ENCODE results near the gene GUCA1C.

The GUCA1C gene

DNA sequence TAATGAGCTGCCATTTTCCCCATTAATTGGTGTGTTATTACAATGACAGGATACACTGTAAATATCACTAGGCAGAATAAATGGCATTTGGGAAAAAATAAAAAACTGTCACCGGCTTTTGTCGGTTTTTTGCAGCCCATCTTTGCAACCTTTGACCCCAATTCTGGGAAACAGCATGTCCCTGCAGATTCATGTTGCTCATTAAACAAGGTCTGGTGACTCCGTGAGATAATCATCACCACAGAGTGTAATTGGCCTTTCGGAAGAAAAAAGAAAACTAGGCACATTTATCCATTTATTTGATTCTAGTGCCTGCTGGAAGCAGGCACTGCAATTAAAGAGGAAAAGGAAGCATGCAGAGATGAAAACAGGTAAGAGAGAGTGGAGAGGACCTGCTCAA is 66.6 kb downstream of the GUCA1C start:
- ChIA-PET POLR2A (no interaction called here), CTCF (no interaction called here)
- no peak for DNase-seq (ENCODE audit: extremely low spot score)
- TF ChIP-seq ARNT (IDR thresholded peaks at IDR 0.05) = no peak
- TF ChIP-seq FOXM1 (IDR thresholded peaks at IDR 0.05; ENCODE audit: borderline replicate concordance) = no peak

DNA sequence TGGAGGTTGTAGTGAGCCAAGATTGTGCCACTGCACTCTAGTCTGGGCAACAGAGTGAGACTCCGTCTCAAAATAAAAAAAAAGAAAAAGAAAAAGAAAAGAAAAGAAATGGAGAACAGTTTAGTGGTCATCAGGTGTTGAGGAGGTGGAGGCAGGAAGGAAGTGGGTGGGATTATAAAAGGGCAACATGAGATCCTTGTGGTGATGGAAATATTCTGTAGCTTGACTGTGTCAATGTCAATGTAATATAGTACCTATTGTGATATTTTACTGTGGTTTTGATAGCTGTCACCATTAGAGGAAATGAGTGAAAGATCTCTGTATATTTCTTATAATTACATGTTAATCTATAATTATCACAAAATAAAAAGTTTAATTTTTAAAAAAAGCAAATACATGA is 70.3 kb downstream of the GUCA1C start:
- no peak for DNase-seq (ENCODE audit: extremely low spot score)
- TF ChIP-seq ZNF384 (IDR thresholded peaks at IDR 0.05) (no peak), TARDBP (IDR thresholded peaks at IDR 0.05) (no peak), FOXA1 (IDR thresholded peaks at IDR 0.05) (no peak), SP1 (IDR thresholded peaks at IDR 0.05) (no peak), LEF1 (IDR thresholded peaks at IDR 0.05; ENCODE audit: borderline replicate concordance) (no peak), CTBP1 (IDR thresholded peaks at IDR 0.05; ENCODE audit: borderline replicate concordance) (no peak), L3MBTL2 (conservative IDR thresholded peaks at IDR 0.05) (no peak), ELF4 (IDR thresholded peaks at IDR 0.05) (no peak), HDGF (IDR thresholded peaks at IDR 0.05; ENCODE audit: borderline replicate concordance) (no peak), SUZ12 (IDR thresholded peaks at IDR 0.05) (no peak), FOXK2 (IDR thresholded peaks at IDR 0.05) (no peak), NFRKB (IDR thresholded peaks at IDR 0.05) (no peak), ARNT (IDR thresholded peaks at IDR 0.05) (no peak), FOXM1 (IDR thresholded peaks at IDR 0.05; ENCODE audit: borderline replicate concordance) (no peak), BHLHE40 (IDR thresholded peaks at IDR 0.05; ENCODE audit: borderline replicate concordance) (no peak)
- TF ChIP-seq, protein P1, sequence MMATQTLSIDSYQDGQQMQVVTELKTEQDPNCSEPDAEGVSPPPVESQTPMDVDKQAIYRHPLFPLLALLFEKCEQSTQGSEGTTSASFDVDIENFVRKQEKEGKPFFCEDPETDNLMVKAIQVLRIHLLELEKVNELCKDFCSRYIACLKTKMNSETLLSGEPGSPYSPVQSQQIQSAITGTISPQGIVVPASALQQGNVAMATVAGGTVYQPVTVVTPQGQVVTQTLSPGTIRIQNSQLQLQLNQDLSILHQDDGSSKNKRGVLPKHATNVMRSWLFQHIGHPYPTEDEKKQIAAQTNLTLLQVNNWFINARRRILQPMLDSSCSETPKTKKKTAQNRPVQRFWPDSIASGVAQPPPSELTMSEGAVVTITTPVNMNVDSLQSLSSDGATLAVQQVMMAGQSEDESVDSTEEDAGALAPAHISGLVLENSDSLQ (IDR thresholded peaks at IDR 0.05) = no peak
- ChIA-PET POLR2A (no interaction called here), CTCF (no interaction called here)

DNA sequence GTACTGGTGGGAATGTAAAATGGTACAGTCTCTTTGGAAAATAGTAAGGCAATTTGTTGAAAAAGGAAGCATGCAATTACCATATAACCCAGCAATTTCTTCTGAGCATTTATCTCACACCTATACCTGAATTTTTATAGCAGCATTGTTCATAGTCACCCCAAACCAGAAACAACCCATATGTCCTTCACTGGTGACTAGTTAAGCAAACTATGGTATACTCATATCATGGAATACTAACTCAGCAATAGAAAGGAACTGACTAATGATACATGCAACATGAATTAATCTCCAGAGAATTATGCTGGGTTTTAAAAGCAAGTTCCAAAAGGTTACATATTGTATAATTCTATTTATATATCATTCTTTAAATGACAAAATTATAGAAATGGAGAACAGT is 70.9 kb downstream of the GUCA1C start:
- ChIA-PET CTCF (no interaction called here), POLR2A (no interaction called here)
- no peak for DNase-seq (ENCODE audit: extremely low spot score)
- TF ChIP-seq FOXM1 (IDR thresholded peaks at IDR 0.05; ENCODE audit: borderline replicate concordance) (no peak), ARNT (IDR thresholded peaks at IDR 0.05) (no peak), HDGF (IDR thresholded peaks at IDR 0.05; ENCODE audit: borderline replicate concordance) (no peak), FOXK2 (IDR thresholded peaks at IDR 0.05) (no peak), ELF4 (IDR thresholded peaks at IDR 0.05) (no peak), SP1 (IDR thresholded peaks at IDR 0.05) (no peak), TARDBP (IDR thresholded peaks at IDR 0.05) (no peak), BHLHE40 (IDR thresholded peaks at IDR 0.05; ENCODE audit: borderline replicate concordance) (no peak), CTBP1 (IDR thresholded peaks at IDR 0.05; ENCODE audit: borderline replicate concordance) (no peak), SUZ12 (IDR thresholded peaks at IDR 0.05) (no peak), LEF1 (IDR thresholded peaks at IDR 0.05; ENCODE audit: borderline replicate concordance) (no peak), ZNF384 (IDR thresholded peaks at IDR 0.05) (no peak), FOXA1 (IDR thresholded peaks at IDR 0.05) (no peak), L3MBTL2 (conservative IDR thresholded peaks at IDR 0.05) (no peak)
- TF ChIP-seq, protein P1 (IDR thresholded peaks at IDR 0.05) = no peak

DNA sequence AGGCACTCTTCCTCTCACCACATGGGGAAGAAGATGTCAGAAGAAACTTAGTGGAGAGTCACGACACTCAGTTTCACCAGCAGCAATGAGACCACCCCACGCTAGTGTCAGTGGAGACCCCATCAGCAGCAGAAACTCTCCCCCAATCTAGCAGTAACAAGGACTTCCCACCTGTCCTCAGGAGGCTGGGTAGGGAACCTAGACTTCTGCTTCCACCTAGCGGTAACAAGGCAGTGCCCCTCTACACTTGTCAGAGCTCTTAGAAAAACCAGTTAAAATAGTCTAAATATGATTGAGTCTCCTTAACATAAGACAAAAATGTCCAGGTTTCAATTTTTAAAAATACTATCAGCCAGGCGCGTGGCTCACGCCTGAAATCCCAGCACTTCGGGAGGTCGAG is 73.8 kb downstream of the GUCA1C start:
- DNase-seq (ENCODE audit: extremely low spot score) = no peak
- no peak for TF ChIP-seq LEF1 (IDR thresholded peaks at IDR 0.05; ENCODE audit: borderline replicate concordance)
- no peak for TF ChIP-seq HDGF (IDR thresholded peaks at IDR 0.05; ENCODE audit: borderline replicate concordance)
- no peak for TF ChIP-seq BHLHE40 (IDR thresholded peaks at IDR 0.05; ENCODE audit: borderline replicate concordance)
- TF ChIP-seq FOXM1 (IDR thresholded peaks at IDR 0.05; ENCODE audit: borderline replicate concordance) = no peak
- no peak for TF ChIP-seq FOXA1 (IDR thresholded peaks at IDR 0.05)
- TF ChIP-seq, protein P1 (IDR thresholded peaks at IDR 0.05) = no peak
- TF ChIP-seq CTBP1 (IDR thresholded peaks at IDR 0.05; ENCODE audit: borderline replicate concordance) = no peak
- TF ChIP-seq FOXK2 (IDR thresholded peaks at IDR 0.05) = no peak
- TF ChIP-seq L3MBTL2 (conservative IDR thresholded peaks at IDR 0.05) = no peak
- TF ChIP-seq TARDBP (IDR thresholded peaks at IDR 0.05) = no peak
- TF ChIP-seq ZNF384 (IDR thresholded peaks at IDR 0.05) = no peak
- TF ChIP-seq ELF4 (IDR thresholded peaks at IDR 0.05) = no peak
- no peak for TF ChIP-seq SP1 (IDR thresholded peaks at IDR 0.05)
- TF ChIP-seq NFRKB (IDR thresholded peaks at IDR 0.05) = no peak
- TF ChIP-seq SUZ12 (IDR thresholded peaks at IDR 0.05) = no peak
- TF ChIP-seq ARNT (IDR thresholded peaks at IDR 0.05) = no peak
- ChIA-PET CTCF (interaction anchor here (0.6 kb wide), 1 partner anchor 1034 kb away, joined by 3 read pairs; no protein-coding TSS in a partner anchor), POLR2A (no interaction called here)

DNA sequence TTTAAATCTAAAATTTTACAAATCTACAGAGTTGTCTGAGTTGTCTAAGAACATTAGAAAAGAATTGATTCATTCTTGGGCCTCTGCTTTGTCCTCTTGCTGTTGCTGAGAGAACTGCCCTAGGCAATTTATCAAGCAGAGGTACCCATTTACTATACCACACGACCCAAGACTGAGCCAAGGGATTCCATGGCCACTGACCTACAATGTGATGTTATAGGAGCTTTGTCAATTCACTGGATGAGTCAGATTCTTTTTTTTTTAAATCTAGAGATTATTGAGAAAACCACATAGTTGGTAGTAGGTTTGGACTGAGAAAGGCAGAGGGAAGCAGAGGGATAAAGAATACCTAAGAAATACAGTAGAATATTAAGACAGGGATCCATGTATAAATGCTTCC is 75.8 kb downstream of the GUCA1C start:
- POLR2A ChIA-PET = no interaction called here
- no peak for DNase-seq (ENCODE audit: extremely low spot score)
- TF ChIP-seq SUZ12 (IDR thresholded peaks at IDR 0.05) = no peak
- CTCF ChIA-PET = no interaction called here

DNA sequence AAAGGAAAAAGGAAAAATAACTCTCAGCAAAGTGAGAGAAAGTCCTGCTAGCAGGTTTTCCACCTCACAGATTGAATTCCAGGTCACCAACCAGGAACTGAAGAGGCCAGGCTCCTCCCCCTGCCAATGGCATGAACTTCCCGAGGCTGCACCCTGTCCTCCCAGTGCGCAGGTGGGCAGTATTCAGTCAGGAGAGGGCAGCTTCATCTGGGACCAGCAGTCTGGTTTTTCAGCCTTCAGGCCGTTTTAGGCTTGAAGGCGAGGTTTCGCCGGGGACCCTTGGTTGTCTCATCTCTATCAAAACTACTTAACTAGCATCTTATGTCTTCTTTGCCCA is 89.9 kb downstream of the GUCA1C start:
- POLR2A ChIA-PET = no interaction called here
- CTCF ChIA-PET = no interaction called here
- TF ChIP-seq NFRKB (IDR thresholded peaks at IDR 0.05) (no peak), BHLHE40 (IDR thresholded peaks at IDR 0.05; ENCODE audit: borderline replicate concordance) (no peak), L3MBTL2 (conservative IDR thresholded peaks at IDR 0.05) (no peak), SP1 (IDR thresholded peaks at IDR 0.05) (no peak)
- DNase-seq (ENCODE audit: extremely low spot score) = no peak

All from HEK293T (cell line).